ENCODE data around the gene MCRIP2.

The MCRIP2 gene

DNA sequence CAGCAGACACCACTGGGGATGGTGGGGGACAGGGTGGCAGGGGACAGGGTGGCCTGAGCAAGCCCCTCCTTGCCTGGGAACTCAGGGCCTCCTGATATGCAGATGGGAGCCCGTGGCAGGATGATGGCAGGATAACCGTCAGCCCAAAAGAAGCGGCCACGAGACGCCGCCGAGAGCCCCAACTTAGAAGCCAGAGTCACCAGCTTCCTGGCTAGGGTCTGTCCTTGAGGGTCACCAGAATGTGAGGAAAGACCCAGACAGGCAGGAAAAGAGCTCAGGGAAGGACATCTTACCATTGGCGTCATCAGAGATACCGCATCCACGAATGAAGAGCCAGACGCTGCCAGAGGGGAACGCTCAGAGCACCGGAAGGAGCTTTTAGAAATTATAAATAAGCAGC is 32.3 kb upstream of the MCRIP2 start:
- H3K27ac Mint-ChIP-seq, result no peak overlapping the region
- H3K36me3 Mint-ChIP-seq, result no peaks in the 10 kb centered on the region
- H3K27me3 Mint-ChIP-seq, result no peaks in the 10 kb centered on the region

DNA sequence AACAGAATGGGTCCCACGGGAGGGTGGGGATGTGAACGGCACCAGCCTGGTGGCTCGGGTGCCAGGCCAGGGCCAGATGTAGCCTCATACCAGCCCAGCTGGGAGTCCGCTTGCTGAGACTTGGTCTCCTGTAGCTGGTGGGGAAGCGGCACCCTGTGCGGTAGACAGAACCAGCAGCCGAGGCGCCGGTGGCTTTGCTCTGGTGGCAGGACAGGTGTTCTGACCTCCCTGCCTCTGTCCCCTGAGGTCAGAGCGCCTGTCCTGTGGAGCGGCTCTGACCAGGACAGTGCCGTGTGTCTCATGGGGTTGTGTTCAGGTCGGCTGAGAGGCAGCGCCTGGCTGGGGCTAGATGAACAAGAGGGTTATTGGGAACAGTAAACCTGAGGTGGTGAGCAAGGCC is 31.6 kb upstream of the MCRIP2 start:
- Mint-ChIP-seq H3K4me1 (peaks cover 16% of the 10 kb centered on the region), H3K27me3 (no peaks in the 10 kb centered on the region), H3K27ac (no peak overlapping the region), H3K4me3 (no peak overlapping the region), H3K9me3 (no peaks in the 10 kb centered on the region), H3K36me3 (no peaks in the 10 kb centered on the region)

More for the DNA sequence above, 32.3 kb upstream of the MCRIP2 start:
- Mint-ChIP-seq H3K4me3 (no peak overlapping the region), H3K4me1 (peaks cover 16% of the 10 kb centered on the region), H3K9me3 (no peaks in the 10 kb centered on the region)

GRCh38 chr16:610513-611381 is 30.9 kb upstream of the MCRIP2 start:
- H3K36me3 Mint-ChIP-seq, result no peaks in the 10 kb centered on the region
- H3K27me3 Mint-ChIP-seq, result no peaks in the 10 kb centered on the region
- peaks cover 16% of the 10 kb centered on the region for H3K4me1 Mint-ChIP-seq
- H3K27ac Mint-ChIP-seq, result no peak overlapping the region
- H3K9me3 Mint-ChIP-seq, result no peaks in the 10 kb centered on the region
- H3K4me3 Mint-ChIP-seq, result peak overlapping the region; percentile 44

- Mint-ChIP-seq H3K4me3 (no peak overlapping the region), H3K27me3 (no peaks in the 10 kb centered on the region), H3K27ac (no peak overlapping the region), H3K9me3 (no peaks in the 10 kb centered on the region), H3K4me1 (peaks cover 3% of the 10 kb centered on the region), H3K36me3 (no peaks in the 10 kb centered on the region)
Measured at GRCh38 chr16:615122-615521, 26.5 kb upstream of the MCRIP2 start.

- H3K4me1 Mint-ChIP-seq, result no peaks in the 10 kb centered on the region
- no peaks in the 10 kb centered on the region for H3K9me3 Mint-ChIP-seq
- H3K27ac Mint-ChIP-seq, result no peak overlapping the region
- no peak overlapping the region for H3K4me3 Mint-ChIP-seq
- H3K36me3 Mint-ChIP-seq, result no peaks in the 10 kb centered on the region
- H3K27me3 Mint-ChIP-seq, result no peaks in the 10 kb centered on the region
Measured at GRCh38 chr16:616733-617586, 24.7 kb upstream of the MCRIP2 start.

DNA sequence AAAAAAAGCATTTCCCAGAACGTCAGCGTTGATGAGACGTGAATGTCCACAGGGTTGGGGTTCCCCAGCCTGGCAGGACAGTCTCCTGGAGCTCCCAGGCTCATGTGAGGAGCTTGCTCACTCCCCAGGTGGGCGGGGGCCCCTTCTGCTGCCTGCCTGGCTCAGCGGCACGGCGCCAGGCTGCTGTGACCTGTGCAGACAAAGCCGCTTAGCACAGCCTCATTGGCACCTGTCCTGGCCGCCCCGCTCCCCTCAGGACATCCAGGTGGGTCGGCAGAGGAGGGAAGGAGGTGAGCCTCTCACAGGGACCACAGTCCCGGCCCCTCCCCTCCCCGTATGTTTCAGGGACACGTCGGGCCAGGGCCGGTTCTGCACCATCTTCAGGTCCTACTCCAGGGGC is 23.8 kb upstream of the MCRIP2 start:
- Mint-ChIP-seq H3K27ac (no peak overlapping the region), H3K4me1 (no peaks in the 10 kb centered on the region), H3K36me3 (no peaks in the 10 kb centered on the region), H3K27me3 (no peaks in the 10 kb centered on the region), H3K9me3 (no peaks in the 10 kb centered on the region), H3K4me3 (no peak overlapping the region)

- no peaks in the 10 kb centered on the region for H3K36me3 Mint-ChIP-seq
- H3K27ac Mint-ChIP-seq, result no peak overlapping the region
- no peak overlapping the region for H3K4me3 Mint-ChIP-seq
- no peaks in the 10 kb centered on the region for H3K27me3 Mint-ChIP-seq
- no peaks in the 10 kb centered on the region for H3K9me3 Mint-ChIP-seq
- H3K4me1 Mint-ChIP-seq, result no peaks in the 10 kb centered on the region
Measured at GRCh38 chr16:619476-620100, 22.0 kb upstream of the MCRIP2 start.

GRCh38 chr16:620700-621525 is 20.7 kb upstream of the MCRIP2 start:
- no peak overlapping the region for H3K4me3 Mint-ChIP-seq

DNA sequence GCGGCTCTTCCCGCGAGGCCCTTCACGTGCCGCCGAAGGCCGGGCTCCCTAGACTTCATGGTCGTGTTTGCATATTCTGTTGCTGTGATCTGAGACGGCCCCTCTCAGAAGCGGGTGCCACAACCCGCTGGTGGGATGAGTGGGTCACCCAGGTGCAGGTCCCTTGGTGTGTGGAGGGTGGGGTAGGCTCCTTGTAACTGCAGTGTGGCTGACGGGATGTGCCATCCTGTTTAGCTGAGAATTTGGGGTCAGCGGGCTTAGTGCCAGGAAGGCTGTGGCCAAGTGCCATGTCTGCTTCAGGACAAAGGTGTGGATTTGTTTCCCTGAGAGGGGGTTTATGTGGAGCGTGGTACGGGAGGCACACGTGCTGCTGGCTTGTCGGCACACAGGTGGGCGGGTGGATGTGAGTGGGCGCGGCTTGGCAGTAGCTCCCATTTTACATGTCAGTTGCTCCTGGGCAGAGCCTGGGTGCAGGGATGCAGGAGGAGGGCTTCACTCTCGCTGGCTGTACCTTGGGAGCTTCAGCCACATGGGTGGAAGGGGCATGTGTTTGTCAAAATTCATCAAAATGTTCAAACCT is 20.0 kb upstream of the MCRIP2 start:
- Mint-ChIP-seq H3K4me3 (no peak overlapping the region), H3K36me3 (no peaks in the 10 kb centered on the region), H3K4me1 (no peaks in the 10 kb centered on the region), H3K27ac (no peak overlapping the region), H3K27me3 (no peaks in the 10 kb centered on the region), H3K9me3 (no peaks in the 10 kb centered on the region)

More at GRCh38 chr16:620700-621525, 20.7 kb upstream of the MCRIP2 start:
- H3K27ac Mint-ChIP-seq, result no peak overlapping the region
- no peaks in the 10 kb centered on the region for H3K9me3 Mint-ChIP-seq
- H3K4me1 Mint-ChIP-seq, result no peaks in the 10 kb centered on the region
- no peaks in the 10 kb centered on the region for H3K27me3 Mint-ChIP-seq
- H3K36me3 Mint-ChIP-seq, result no peaks in the 10 kb centered on the region

DNA sequence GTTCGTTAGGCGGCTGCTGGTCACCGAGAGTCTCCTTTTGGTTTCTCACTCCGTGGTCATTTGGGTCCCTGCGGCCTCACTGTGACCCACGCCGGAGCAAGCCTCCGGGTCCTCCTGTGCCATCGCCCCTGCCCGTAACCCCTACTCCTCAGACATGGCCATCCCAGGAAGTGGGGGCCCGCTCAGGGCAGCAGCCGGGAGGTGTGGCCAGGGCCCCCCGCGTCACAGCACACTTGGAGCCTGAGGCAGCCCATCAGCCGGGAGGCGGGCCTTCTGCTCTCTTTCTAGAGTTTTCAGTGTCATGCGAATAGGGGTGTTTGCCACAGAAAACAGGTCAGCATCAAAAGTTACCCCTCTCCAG is 18.7 kb upstream of the MCRIP2 start:
- no peak overlapping the region for H3K27ac Mint-ChIP-seq
- H3K9me3 Mint-ChIP-seq, result no peaks in the 10 kb centered on the region
- no peaks in the 10 kb centered on the region for H3K27me3 Mint-ChIP-seq
- H3K36me3 Mint-ChIP-seq, result no peaks in the 10 kb centered on the region
- H3K4me3 Mint-ChIP-seq, result no peak overlapping the region
- H3K4me1 Mint-ChIP-seq, result no peaks in the 10 kb centered on the region

DNA sequence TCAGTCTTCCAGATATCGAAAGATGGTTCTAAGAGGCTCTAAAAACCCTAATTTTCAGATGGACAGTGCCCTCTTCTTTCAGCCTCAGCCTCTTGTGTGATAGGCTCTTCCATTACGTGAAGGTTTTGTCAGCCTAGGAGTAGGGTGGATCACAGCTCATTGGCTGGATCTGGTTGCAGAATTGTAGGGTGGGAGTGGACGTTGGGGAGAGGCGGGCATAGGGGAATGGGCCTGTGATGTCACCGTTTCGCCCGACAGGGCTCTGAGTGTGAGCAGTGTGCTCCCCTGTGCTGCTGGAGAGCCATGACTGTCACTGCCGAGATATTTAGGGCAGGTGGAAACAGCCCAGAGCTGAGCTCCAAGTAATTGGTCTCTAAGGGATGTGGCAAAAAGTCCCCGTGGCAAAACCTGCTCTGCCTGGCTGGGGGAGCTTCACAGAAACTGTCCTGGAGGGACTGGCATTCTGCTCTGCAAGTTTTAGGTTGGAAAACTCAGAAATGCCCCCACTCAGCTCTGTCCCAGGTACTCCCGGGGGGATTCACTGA is 17.0 kb upstream of the MCRIP2 start:
- Mint-ChIP-seq H3K9me3 (no peaks in the 10 kb centered on the region), H3K4me3 (no peak overlapping the region), H3K4me1 (no peaks in the 10 kb centered on the region), H3K27ac (peak overlapping the region; percentile 35), H3K27me3 (no peaks in the 10 kb centered on the region), H3K36me3 (no peaks in the 10 kb centered on the region)

- Mint-ChIP-seq H3K4me1 (no peaks in the 10 kb centered on the region), H3K36me3 (no peaks in the 10 kb centered on the region), H3K4me3 (no peak overlapping the region), H3K27ac (no peak overlapping the region), H3K27me3 (no peaks in the 10 kb centered on the region), H3K9me3 (no peaks in the 10 kb centered on the region)
Measured at GRCh38 chr16:625117-625976, 16.3 kb upstream of the MCRIP2 start.

- Mint-ChIP-seq H3K27ac (no peak overlapping the region), H3K4me1 (no peaks in the 10 kb centered on the region), H3K27me3 (no peaks in the 10 kb centered on the region), H3K36me3 (no peaks in the 10 kb centered on the region), H3K4me3 (no peak overlapping the region), H3K9me3 (no peaks in the 10 kb centered on the region)
Measured at GRCh38 chr16:625977-626765, 15.5 kb upstream of the MCRIP2 start.
